ENCODE data around the gene EEFSEC.

The EEFSEC gene

GRCh38 chr3:128174675-128175590, 21.7 kb downstream of the EEFSEC start:
- POLR2A ChIA-PET: no interaction called here
- TF ChIP-seq BHLHE40 (IDR thresholded peaks at IDR 0.05; ENCODE audit: borderline replicate concordance): no peak
- TF ChIP-seq FOXA1 (IDR thresholded peaks at IDR 0.05): no peak
- TF ChIP-seq FOXK2 (IDR thresholded peaks at IDR 0.05): no peak
- TF ChIP-seq SP1 (IDR thresholded peaks at IDR 0.05): no peak
- TF ChIP-seq ZNF384 (IDR thresholded peaks at IDR 0.05): no peak
- no peak for TF ChIP-seq ARNT (IDR thresholded peaks at IDR 0.05)
- TF ChIP-seq CTBP1 (IDR thresholded peaks at IDR 0.05; ENCODE audit: borderline replicate concordance): no peak
- TF ChIP-seq L3MBTL2 (conservative IDR thresholded peaks at IDR 0.05): no peak
- no peak for TF ChIP-seq LEF1 (IDR thresholded peaks at IDR 0.05; ENCODE audit: borderline replicate concordance)
- no peak for TF ChIP-seq NFRKB (IDR thresholded peaks at IDR 0.05)
- no peak for TF ChIP-seq HDGF (IDR thresholded peaks at IDR 0.05; ENCODE audit: borderline replicate concordance)
- no peak for TF ChIP-seq FOXM1 (IDR thresholded peaks at IDR 0.05; ENCODE audit: borderline replicate concordance)
- TF ChIP-seq ELF4 (IDR thresholded peaks at IDR 0.05): no peak
- no peak for TF ChIP-seq PKNOX1 (IDR thresholded peaks at IDR 0.05)
- TF ChIP-seq TARDBP (IDR thresholded peaks at IDR 0.05): no peak
- DNase-seq (ENCODE audit: extremely low spot score): no peak
- CTCF ChIA-PET: no interaction called here

GRCh38 chr3:128175768-128176167, 22.5 kb downstream of the EEFSEC start:
- CTCF ChIA-PET: no interaction called here
- TF ChIP-seq HDGF (IDR thresholded peaks at IDR 0.05; ENCODE audit: borderline replicate concordance) (no peak), ELF4 (IDR thresholded peaks at IDR 0.05) (no peak), ZNF384 (IDR thresholded peaks at IDR 0.05) (no peak), SP1 (IDR thresholded peaks at IDR 0.05) (no peak), L3MBTL2 (conservative IDR thresholded peaks at IDR 0.05) (no peak), NFRKB (IDR thresholded peaks at IDR 0.05) (no peak), CTBP1 (IDR thresholded peaks at IDR 0.05; ENCODE audit: borderline replicate concordance) (no peak)
- POLR2A ChIA-PET: no interaction called here
- DNase-seq (ENCODE audit: extremely low spot score): no peak

GRCh38 chr3:128176276-128176833, 23.1 kb downstream of the EEFSEC start:
- CTCF ChIA-PET: interaction anchor here (0.7 kb wide), 1 partner anchor 132 kb away, joined by 3 read pairs; no protein-coding TSS in a partner anchor
- POLR2A ChIA-PET: no interaction called here
- TF ChIP-seq ELF4 (IDR thresholded peaks at IDR 0.05): no peak
- TF ChIP-seq BHLHE40 (IDR thresholded peaks at IDR 0.05; ENCODE audit: borderline replicate concordance): no peak
- TF ChIP-seq CTBP1 (IDR thresholded peaks at IDR 0.05; ENCODE audit: borderline replicate concordance): no peak
- no peak for TF ChIP-seq TARDBP (IDR thresholded peaks at IDR 0.05)
- no peak for TF ChIP-seq NFRKB (IDR thresholded peaks at IDR 0.05)
- no peak for TF ChIP-seq SUZ12 (IDR thresholded peaks at IDR 0.05)
- TF ChIP-seq FOXM1 (IDR thresholded peaks at IDR 0.05; ENCODE audit: borderline replicate concordance): no peak
- no peak for TF ChIP-seq LEF1 (IDR thresholded peaks at IDR 0.05; ENCODE audit: borderline replicate concordance)
- TF ChIP-seq ZNF384 (IDR thresholded peaks at IDR 0.05): no peak
- no peak for TF ChIP-seq L3MBTL2 (conservative IDR thresholded peaks at IDR 0.05)
- no peak for TF ChIP-seq FOXA1 (IDR thresholded peaks at IDR 0.05)
- TF ChIP-seq ARNT (IDR thresholded peaks at IDR 0.05): no peak
- TF ChIP-seq PKNOX1 (IDR thresholded peaks at IDR 0.05): no peak
- no peak for TF ChIP-seq SP1 (IDR thresholded peaks at IDR 0.05)
- TF ChIP-seq FOXK2 (IDR thresholded peaks at IDR 0.05): no peak
- TF ChIP-seq HDGF (IDR thresholded peaks at IDR 0.05; ENCODE audit: borderline replicate concordance): no peak
- DNase-seq (ENCODE audit: extremely low spot score): no peak

- CTCF ChIA-PET: no interaction called here
- TF ChIP-seq FOXA1 (IDR thresholded peaks at IDR 0.05): no peak
- TF ChIP-seq BHLHE40 (IDR thresholded peaks at IDR 0.05; ENCODE audit: borderline replicate concordance): no peak
- no peak for TF ChIP-seq L3MBTL2 (conservative IDR thresholded peaks at IDR 0.05)
- no peak for TF ChIP-seq CTBP1 (IDR thresholded peaks at IDR 0.05; ENCODE audit: borderline replicate concordance)
- no peak for TF ChIP-seq FOXK2 (IDR thresholded peaks at IDR 0.05)
- TF ChIP-seq TARDBP (IDR thresholded peaks at IDR 0.05): no peak
- TF ChIP-seq PKNOX1 (IDR thresholded peaks at IDR 0.05): no peak
- no peak for TF ChIP-seq LEF1 (IDR thresholded peaks at IDR 0.05; ENCODE audit: borderline replicate concordance)
- no peak for TF ChIP-seq SUZ12 (IDR thresholded peaks at IDR 0.05)
- no peak for TF ChIP-seq ARNT (IDR thresholded peaks at IDR 0.05)
- no peak for TF ChIP-seq ZNF384 (IDR thresholded peaks at IDR 0.05)
- no peak for TF ChIP-seq NFRKB (IDR thresholded peaks at IDR 0.05)
- no peak for TF ChIP-seq FOXM1 (IDR thresholded peaks at IDR 0.05; ENCODE audit: borderline replicate concordance)
- no peak for TF ChIP-seq SP1 (IDR thresholded peaks at IDR 0.05)
- POLR2A ChIA-PET: no interaction called here
- no peak for DNase-seq (ENCODE audit: extremely low spot score)
Measured at GRCh38 chr3:128177865-128178264, 24.6 kb downstream of the EEFSEC start.

- POLR2A ChIA-PET: no interaction called here
- CTCF ChIA-PET: no interaction called here
- TF ChIP-seq ARNT (IDR thresholded peaks at IDR 0.05) (no peak), PKNOX1 (IDR thresholded peaks at IDR 0.05) (no peak), CTBP1 (IDR thresholded peaks at IDR 0.05; ENCODE audit: borderline replicate concordance) (no peak), SUZ12 (IDR thresholded peaks at IDR 0.05) (no peak), FOXK2 (IDR thresholded peaks at IDR 0.05) (no peak), SP1 (IDR thresholded peaks at IDR 0.05) (no peak), FOXA1 (IDR thresholded peaks at IDR 0.05) (no peak), HDGF (IDR thresholded peaks at IDR 0.05; ENCODE audit: borderline replicate concordance) (no peak), BHLHE40 (IDR thresholded peaks at IDR 0.05; ENCODE audit: borderline replicate concordance) (no peak)
Measured at GRCh38 chr3:128178782-128179483, 25.7 kb downstream of the EEFSEC start.

More at GRCh38 chr3:128178782-128179483, 25.7 kb downstream of the EEFSEC start:
- no peak for DNase-seq (ENCODE audit: extremely low spot score)

All from HEK293T (cell line).